Measurements from ENCODE around the gene CAMK4.
"Not testable (repeated sequence)": the region's sequence is repeated elsewhere in the genome, so short reads cannot be mapped to it uniquely, and the experiment has no call there.

CAMK4 gene

DNA sequence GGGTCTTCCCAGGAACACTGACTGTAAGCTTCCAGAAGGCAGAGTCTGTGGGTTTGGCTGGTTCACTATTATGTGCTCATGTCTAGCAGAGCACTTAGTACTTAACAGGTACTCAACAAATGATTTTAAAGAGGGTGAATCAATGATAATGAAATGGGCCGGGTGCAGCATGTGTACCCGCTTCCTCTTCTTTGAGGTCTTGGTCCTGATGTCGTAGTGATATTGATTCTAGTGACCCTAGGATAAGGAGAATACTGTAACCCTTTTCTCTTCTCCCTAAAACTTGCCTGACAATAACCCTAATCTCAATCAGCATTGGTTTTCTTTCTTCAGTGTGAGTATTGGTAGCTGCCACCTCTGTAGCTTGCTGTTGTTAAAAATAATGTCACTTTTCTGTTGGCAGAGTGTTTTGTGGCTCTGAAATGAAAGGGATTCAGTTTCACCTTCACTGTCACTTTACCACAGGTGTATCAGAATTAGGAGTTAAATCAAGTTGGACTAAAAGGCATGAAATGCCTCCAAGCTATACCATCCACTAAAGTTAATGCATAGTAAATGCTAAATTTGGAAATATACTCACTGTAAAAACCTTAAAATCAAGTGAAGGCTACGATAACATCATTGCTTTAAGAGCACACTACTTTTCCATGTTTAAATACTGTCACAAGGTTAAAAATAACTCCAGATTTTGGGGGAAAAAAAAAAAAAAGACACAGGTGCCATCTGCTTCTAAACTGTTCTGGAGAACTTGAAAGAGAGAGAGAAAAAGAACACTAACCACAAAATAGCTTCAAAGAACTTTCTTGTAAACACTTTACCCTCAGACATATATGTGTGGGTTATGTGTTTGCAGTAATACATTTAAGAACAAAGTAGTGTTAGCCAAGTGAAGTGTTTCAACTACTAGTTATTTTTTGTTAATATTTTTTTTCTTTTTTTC lies 6.0 kb downstream of the CAMK4 start:
- peak; percentile 3 to 9 for ATAC-seq

DNA sequence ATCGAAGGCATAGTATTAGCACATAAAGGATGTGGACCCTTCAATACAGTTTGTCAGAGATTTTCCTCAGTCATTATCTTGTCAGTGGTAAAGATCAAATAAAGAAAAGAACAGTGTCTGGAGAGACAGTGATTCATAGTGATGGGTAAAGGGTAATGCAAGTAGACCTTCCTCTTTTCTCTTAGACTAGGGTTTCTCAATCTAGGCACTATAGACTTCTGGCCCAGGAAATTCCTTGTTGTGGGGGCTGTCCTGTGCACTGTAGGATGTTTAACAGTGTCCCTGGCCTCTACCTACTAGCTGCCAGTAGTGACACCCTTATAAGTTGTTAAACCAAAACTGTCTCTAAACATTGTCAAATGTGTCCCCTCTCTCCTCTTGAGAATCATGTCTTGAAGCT lies 6.9 kb downstream of the CAMK4 start:
- peak; percentile 12 to 19 for ATAC-seq

DNA sequence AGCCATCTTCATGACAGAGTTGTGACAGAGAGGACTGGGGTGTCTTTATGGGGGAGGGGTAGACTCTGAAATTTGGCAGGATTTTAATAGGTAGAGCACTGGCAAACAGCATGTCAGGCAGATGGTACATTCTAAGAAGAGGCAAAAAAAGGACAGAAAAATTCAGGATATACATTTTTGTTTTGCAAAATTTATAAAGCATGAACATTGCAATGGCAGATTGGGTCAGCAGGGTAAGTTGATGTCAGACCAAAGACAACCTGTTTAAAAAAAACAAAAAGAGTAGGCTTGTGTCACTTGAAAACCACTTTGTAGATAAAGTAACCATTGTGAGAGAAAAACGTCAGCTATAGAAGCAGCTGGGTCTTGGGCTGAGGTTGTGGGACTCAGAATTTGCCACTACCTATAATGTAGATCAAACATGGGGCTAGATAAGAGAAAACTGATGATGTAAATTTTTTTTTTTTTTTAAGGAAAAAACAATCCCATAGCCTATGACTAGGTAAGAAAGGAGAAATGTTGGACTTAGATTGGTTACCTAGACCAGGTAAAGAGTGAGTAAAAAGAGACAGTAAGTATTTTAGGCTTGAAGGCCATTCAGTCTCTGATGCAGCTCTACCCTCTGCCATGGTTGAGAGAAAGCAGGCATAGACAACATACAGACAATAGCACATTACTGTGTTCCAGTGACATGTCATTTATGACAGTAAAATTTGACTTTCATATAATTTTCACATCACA lies 8.3 kb downstream of the CAMK4 start:
- ATAC-seq = peak; percentile 19 to 20

DNA sequence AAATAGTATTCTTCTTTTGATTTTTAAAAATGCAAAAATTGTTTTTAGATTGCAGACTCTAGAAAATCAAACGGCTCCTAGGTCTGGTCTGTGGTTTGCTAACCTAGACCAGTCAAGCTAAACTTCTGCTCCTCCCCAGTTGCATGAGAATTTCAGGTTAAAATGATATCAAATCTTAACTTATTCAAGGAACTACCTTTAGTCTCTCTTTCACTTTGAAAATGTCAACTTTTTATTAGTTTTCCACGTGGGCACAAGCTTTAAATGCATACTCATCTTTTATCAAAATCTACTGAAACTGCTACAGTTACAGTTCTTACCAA lies 8.8 kb downstream of the CAMK4 start:
- peak; percentile 52 to 55 for ATAC-seq

DNA sequence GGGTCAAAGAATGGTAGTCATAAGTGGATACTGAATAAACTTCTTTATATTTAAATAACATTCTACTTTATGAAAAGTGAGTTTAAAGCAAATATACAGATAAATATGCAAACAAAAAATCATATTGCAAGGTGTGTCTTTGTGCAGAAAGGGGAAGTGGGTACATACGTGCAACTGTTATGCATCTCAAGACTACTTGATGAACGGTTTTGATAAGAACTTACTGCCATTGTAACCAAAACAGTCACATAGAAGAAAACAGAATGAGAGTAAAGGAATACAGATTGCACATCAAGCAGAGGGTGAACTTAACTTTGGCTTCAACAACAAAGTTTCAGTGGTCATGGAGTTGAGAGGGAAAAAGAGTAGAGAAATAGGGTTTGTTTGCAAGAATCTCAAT lies 9.9 kb downstream of the CAMK4 start:
- no peak for ATAC-seq

DNA sequence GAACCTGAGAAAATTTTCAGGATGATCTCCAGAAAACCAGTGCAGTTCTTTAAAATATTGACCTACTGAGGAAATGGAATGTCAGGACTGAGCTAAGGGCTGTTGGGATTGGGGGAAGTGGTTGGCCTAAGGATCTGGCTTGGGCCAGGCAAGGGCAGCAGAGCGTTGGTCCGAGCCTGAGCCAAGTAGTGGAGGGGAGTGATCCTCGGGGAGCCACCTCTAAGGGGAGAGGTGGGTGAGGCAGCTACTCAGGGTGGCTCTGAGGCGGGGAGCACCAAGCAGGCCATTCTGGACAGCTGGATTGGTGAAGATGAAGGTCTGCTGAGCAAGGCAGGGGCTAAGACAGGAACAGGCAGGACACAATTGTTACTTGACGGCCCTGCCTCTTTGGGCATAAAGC lies 11.5 kb downstream of the CAMK4 start:
- no peak for ATAC-seq

DNA sequence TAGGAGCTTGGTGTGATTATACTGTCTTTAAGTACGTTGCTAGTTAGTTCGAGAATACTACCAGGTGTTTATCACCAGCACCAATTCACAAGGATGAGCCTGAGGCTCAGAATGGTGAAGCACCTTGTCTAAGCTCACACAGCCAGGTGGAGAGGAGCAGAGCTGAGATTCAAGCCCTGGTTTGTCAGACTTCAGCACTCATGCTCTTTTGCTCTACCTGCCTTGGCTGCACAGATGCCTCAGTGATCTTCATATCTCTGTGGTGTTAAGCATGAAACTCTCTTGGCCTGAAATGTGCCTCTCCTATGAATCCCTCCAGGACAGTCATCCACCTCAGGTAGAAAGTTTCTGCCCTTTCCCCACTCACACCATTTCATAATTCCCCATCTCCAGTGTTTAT lies 12.2 kb downstream of the CAMK4 start:
- no peak for ATAC-seq

DNA sequence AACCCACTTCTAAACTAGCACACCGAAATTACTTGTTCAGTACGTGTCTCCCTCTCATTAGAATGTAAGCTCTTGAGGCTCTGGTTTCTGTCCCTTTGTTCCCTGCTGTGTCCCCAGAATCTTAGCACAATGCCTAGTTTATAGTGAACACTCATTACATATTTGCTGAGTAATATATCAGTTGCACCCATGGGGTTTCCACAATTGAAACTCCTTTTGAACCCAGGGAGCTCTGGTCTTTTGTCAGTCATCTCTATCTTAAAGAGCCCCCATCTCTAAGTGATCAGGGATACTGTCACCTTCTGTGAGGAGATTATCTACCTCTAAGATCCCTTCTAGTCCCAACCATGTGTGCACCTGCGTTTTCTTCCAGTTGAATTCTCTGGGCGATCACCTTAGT lies 12.8 kb downstream of the CAMK4 start:
- ATAC-seq = peak; percentile 62

DNA sequence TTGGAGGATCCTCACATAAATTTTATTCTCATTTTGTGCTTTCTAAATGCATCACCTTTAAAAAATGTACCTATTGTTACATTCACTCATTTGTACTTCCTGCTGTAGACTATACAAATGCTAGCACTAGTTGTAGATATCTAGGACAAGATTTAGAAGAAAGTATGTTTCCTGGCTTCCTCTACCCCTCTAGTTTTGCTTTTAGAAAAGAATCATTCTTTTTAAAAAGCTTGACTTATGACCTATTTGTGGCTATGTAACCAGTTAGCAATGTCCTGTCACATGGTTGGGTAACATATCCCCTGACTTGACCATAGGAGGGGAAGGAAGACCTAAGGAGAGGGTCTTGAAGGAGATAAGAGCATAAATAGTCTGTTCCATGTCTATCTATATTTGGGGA lies 13.3 kb downstream of the CAMK4 start:
- ATAC-seq = peak; percentile 3 to 6

DNA sequence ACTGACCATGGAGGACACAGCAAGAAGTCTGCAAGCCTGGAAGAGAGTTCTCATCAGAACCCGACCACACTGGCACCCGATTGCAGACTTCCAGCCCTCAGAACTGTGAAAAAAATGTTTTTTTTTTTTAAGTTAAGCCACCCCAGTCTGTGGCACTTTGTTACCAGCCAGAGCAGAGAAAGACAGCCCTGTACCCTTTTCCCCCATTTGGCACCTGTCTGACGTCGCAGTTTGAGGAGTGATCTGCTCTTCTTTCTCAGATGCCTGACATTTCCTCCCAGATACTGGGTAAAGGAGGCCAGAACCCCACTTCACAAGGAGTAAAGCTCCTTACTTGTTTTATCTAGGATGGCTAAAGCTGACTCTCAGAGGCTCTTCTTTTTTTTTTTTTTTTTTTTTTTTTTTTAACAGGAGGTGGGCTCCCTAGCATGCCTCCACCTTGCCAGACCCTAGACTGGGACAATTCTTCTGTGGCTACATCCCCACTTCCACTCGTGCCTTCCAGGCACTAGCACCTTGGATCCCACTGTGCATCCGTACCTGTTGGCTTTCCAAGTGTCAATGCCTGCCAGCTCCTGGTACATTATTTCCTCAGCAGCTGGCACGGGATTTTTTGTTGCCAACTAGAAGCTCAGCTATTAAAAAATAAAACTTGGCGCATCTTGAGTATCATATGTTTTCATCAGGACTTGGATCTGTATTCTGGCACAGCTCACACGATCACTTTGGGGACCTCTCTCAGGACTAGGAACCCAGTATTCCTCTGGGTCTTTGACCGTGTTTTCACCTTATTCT lies 14.4 kb downstream of the CAMK4 start:
- ATAC-seq = no peak

DNA sequence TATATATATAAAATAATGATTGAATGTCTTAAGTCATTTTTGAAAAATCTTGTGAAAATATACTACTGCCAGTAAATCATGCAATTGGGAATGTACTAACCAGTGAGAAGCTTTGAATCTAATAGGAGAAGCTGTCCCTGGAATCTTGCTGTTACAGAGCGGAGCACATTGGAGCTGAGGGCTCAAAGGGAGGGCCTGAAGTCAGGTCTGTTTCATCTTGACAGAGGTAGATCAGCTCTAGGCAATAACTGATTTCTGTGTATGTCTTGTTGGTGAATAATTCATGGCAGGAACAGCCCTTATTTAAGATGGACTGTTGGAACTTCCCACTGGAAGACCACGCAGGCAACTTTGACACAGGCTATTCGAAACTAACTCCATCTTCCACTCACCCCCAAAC lies 17.5 kb downstream of the CAMK4 start:
- no peak for ATAC-seq

DNA sequence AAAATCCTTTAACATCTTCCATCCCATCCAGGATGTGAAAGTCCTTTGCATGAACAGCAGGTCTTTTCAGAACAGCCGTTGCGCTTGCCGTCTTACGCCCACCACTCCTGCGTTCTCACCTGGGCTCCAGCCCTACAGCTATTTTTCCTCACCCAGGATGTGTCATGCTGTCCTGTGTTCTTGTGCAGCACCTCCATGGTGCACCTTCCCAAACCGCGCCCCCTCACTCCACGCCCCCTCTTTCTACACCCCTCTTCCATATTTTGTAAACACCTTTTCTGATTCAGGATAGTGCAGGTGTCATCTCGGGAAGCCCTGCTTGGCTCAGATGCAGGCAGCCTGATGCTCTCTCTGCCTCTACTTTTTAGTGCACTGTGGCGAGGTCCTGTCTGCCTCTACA lies 18.4 kb downstream of the CAMK4 start:
- ATAC-seq = no peak

DNA sequence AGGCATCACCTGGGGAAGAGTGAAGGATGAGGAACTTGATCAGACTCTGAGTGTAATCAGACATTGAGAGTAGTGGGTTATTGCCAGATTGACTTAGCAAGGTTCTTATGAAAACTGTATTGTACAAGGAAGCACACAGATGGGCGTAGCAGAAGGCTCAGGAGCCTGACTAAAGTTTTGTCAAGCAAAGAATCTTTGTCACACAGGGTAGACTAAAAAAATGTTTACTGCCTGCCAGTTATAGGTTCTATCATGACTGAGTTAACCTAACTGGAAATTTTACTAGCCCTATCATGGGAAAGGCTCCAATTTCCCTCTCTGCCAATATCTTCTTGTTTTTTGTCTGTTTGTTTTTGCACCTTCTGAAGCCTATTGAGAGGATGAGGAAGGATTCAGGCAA lies 19.1 kb downstream of the CAMK4 start:
- no peak for ATAC-seq

DNA sequence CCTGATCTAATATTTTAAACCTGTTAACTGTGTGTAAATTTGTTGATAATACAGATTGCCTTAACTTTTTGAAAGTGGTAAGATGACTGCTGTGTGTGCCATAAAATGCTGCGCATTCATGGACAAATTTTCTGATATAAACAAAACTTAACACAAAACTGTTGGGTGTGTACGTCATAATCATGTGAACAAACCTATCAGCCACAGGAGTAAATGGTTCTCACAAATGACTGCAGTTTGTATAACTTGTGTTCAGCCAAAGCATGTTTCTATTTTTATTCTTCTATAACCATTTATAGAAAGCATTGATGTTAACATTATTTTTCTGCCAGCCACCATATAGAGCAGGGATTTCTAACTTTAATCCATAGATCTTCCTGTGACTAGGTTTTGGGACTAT lies 21.5 kb downstream of the CAMK4 start:
- ATAC-seq = no peak

DNA sequence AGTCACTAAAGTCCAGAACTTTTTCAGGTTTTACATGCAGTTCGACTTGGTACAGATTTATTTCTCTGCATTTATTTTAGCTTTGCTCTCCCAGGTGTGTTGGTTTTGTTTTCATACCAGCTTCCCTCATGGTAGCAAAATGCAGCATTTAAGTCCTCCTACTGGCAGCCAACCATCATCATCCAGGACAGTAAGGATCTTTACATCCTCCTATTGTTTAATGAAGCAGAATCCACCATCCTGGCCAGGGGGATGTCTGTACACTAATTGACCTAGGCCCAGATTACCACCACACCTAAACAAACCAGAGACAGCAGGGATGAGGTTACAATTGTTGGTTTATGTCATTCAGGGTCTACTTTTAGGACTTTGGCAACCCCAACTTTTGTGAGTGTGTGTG lies 22.3 kb downstream of the CAMK4 start:
- no peak for ATAC-seq

DNA sequence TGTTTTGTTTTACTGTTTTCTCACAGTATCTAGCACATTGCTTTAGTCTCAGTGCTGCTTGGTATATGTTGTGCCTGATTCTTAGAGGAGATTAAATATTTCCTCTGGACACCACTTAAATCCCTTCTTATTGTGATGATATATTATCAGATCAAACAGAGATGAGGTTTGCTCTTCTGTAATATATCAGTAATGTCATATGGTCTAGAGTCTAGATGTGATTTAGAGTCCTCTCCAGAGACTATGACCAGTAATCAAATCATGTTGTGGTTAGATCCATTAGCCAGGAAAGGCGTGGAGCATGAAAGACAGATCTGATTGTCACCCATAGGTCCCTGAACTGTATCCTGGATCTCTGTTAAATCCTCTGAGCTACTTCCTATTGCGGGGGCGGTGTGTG lies 24.4 kb downstream of the CAMK4 start:
- ATAC-seq = no peak

DNA sequence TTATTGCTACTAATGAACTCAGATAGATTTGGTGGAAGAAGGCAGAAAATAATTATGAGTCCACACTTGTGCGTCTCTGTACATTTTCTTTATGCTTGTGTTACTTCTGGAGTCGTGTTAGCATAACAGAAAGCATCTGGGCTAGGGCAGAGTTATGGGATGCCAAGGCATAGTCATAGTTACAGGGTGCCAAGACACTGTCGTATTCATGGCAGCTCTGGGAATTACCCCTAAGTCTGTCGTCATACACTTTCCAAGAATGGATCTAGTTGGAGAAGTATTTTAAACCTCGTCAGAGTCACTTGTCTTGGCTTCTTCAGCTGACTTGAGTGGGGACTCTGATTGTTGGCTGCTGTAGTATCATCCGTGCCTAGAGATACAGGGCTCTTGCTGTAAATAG lies 27.7 kb downstream of the CAMK4 start:
- no peak for ATAC-seq

DNA sequence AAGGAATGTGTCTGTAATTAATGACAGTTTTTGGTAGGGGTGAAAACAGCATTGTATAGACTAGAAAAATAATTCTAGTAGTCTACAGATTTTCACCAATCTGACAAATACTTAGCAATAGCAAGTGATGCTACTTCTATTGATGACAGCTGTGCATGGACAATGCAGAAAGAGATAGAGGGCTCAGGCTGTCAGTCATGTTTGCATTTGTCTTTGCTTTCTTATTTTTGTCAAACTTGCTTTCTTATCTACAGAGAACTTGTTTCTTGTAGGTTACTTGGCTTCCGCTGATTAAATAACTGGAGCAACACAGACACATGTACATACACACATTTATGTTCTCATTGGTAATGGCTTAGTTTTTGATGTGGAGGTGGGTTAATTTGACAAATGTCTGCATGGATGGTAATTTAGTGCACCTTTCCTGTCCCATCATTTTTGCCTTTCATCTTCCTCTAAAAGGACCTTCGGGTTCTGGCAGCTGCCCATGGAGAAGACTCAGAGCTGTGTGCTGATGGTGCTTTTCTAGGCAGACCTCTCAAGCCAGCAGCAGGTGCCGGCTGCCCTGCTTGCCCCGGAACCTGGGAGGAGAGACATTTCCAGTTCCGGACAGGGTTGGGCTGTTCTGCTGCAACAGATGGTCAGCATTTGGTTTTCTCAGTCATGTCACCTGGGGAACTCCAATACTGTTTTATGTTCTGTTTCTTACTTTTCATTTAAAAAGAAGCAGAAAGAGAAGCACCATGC lies 28.8 kb downstream of the CAMK4 start:
- no peak for ATAC-seq

DNA sequence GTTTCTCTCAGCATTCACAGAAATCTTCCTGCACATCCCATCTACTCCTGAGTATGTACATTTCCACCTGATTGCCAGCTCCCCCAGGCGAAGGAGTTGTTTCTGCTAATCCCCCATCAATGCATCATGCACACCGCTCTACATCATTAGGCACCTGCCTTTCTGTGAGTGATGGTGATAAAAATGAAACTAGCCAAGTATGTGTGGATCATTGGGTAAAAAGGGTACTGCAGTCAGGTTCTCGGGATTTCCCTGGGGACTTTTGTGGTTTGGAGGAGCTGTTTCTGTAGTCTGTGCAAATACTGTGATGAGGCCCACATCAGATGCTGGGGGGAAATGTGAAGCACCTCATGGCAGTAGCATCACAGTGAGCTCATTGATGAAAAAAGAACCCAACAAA lies 30.4 kb downstream of the CAMK4 start:
- peak; percentile 89 to 90 for ATAC-seq

DNA sequence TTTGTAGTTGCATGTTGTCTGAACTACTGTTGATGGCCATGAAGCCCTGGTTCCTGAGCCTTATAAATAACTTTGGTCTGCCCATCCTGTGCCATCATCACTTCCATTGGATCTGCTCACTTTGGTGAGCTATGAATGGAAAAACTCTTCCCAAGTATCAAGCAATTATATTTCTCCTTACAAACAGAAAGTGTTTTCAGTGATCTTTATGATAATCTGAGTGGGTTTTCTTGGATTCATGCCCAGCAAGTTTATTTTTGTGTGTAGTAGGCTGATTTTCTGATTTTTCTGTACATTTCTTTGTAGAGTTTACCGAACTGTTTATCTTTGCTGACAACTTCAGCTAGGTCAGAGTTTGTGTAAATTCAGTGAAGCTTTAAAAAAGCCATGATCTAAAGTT lies 31.0 kb downstream of the CAMK4 start:
- no peak for ATAC-seq

DNA sequence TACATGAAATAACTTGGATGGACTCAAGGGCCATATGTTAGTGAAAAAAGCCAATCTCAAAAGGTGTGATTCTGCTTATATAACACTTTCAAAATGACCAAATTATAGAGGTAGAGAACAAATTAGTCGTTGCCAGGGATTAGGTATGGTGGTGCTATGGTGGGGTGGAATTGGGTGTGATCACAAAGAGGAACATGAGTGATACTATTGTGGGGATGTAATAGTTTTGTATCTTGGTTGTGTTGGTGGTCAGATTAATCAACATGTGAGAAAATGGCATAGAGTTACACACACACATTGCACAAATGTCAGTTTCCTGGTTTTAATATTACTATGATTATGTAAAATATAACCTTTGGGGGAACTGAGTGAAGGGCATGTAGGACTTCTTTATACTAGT lies 31.9 kb downstream of the CAMK4 start:
- ATAC-seq = peak; percentile 7 to 28

DNA sequence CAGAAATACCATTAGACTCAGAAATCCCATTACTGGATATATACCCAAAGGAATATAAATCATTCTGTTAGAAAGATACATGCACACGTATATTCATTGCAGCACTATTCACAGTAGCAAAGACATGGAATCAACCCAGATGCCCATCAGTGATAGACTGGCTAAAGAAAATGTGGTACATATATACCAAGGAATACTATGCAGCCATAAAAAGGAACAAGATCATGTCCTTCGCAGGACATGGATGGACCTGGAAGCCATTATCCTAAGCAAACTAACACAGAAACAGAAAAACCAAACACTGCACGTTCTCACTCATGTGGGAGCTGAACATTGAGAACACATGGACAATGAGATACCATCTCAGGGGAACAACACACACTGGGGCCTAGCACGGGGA lies 33.4 kb downstream of the CAMK4 start:
- not testable (repeated sequence) for ATAC-seq

DNA sequence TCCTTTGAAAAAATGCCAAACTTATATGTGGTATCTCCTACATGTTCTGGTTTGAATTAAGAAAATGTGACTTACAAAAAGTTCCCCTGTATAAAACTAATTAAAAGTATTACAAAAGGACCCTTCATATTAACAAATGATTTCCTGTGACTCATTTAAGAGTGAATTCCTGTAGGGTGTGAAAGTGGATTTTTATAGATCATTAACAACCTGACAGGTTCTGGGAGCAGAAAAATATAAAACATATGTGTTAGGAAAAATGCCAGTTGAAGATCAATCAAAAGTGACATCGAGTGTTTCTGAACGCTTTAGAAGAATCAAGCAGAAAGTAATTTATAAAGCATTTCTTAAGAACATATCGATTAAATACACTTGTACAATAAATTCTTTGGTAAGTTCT lies 35.5 kb downstream of the CAMK4 start:
- ATAC-seq = no peak

Measured in activated CD4-positive, CD25-positive, alpha-beta regulatory T cell treated with anti-CD3 and anti-CD28 coated beads, Interleukin-2, amount 50 U/mL, for 24 hours (primary cell).